ENCODE data around the gene TTC12. TPM values are rescaled to one million over a fixed set of nuclear protein-coding genes. Genes with fewer than 3 reads are reported as not detected.

The TTC12 gene
- total and polyA plus RNA-seq, 2 of the 13 experiments (the other 11 are each of a cell fraction or from before 2014, with no cell fraction given): 5.4 to 11.6 TPM

DNA sequence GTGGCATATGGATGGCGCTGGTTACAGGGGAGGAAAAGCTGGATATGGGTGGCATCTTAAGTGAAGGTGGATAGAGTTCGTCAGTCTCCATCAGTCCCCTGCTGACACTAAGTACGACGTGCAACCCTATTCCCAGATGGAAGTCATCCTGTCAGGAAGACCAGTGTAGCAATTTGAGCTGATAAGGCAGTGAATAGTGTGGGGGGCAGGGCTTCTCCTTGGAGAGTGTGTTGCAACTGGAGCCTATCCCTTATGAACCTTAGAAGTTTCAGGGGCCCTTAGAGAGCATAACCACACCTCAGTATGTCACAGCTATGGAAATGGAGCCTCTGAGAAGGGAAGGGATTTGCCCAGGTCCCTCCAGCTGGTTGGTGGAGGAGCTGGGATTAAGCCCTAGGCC lies 37.1 kb downstream of the TTC12 start (continued):
- TF ChIP-seq, protein P1, sequence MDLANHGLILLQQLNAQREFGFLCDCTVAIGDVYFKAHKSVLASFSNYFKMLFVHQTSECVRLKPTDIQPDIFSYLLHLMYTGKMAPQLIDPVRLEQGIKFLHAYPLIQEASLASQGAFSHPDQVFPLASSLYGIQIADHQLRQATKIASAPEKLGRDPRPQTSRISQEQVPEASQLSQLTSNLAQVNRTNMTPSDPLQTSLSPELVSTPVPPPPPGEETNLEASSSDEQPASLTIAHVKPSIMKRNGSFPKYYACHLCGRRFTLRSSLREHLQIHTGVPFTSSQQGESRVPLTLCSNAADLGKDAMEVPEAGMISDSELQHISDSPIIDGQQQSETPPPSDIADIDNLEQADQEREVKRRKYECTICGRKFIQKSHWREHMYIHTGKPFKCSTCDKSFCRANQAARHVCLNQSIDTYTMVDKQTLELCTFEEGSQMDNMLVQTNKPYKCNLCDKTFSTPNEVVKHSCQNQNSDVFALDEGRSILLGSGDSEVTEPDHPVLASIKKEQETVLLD (CRISPR knock-in tag; IDR thresholded peaks at IDR 0.05; ENCODE audit: low read depth): no peak
- TF ChIP-seq, protein P2, sequence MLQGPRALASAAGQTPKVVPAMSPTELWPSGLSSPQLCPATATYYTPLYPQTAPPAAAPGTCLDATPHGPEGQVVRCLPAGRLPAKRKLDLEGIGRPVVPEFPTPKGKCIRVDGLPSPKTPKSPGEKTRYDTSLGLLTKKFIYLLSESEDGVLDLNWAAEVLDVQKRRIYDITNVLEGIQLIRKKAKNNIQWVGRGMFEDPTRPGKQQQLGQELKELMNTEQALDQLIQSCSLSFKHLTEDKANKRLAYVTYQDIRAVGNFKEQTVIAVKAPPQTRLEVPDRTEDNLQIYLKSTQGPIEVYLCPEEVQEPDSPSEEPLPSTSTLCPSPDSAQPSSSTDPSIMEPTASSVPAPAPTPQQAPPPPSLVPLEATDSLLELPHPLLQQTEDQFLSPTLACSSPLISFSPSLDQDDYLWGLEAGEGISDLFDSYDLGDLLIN (CRISPR knock-in tag; IDR thresholded peaks at IDR 0.05; ENCODE audit: borderline replicate concordance): no peak
- TF ChIP-seq ZNF282 (IDR thresholded peaks at IDR 0.05; ENCODE audit: partially characterized antibody): no peak
- TF ChIP-seq ZNF788 (CRISPR knock-in tag; IDR thresholded peaks at IDR 0.05; ENCODE audit: borderline replicate concordance): no peak
- TF ChIP-seq GTF2F1 (IDR thresholded peaks at IDR 0.05; ENCODE audit: low read length): no peak
- no peak for TF ChIP-seq ZBTB7A (CRISPR knock-in tag; IDR thresholded peaks at IDR 0.05)

DNA sequence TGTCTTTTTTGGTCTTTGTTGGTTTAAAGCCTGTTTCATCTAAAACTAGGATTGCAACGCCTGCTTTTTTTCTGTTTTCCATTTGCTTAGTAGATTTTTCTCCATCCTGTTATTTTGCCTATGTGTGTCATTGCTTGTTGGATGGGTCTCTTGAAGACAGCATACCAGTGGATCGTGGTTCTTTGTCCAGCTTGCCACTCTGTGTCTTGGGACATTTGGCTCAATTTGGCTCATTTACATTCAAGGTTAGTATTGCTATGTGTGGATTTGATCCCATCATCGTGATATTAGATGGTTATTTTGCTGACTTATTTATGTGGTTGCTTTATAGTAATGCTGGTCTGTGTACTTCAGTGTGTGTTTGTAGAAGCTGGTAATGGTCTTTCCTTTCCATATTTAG lies 41.8 kb downstream of the TTC12 start:
- in situ Hi-C loops (cut with HindIII; ENCODE audit: extremely low pct_ligation_motif_present, low pct_unique_long_range_greater_than_20kb): no loop called here
- no TSS peak for BruUV-seq (replicated peaks)
- CTCF ChIA-PET (ENCODE audit: low intra/inter-chr PET ratio, low total read pairs): no interaction called here

More for the DNA sequence above, 41.8 kb downstream of the TTC12 start:
- no peaks in the 10 kb centered on the region for H3K27me3 ChIP-seq (ENCODE audit: control insufficient read depth in 1 of 2, insufficient read depth in 2 of 2, low read length in 2 of 2)
- POLR2A ChIA-PET: no interaction called here
- H3K27ac ChIP-seq (ENCODE audit: extremely low read length, insufficient read depth, low read length): no peak overlapping the region
- TF ChIP-seq SIN3A (IDR thresholded peaks at IDR 0.05; ENCODE audit: borderline replicate concordance, low read depth, low read length) (no peak), AHR (CRISPR knock-in tag; IDR thresholded peaks at IDR 0.05) (no peak), ZFP41 (CRISPR knock-in tag; IDR thresholded peaks at IDR 0.05; ENCODE audit: borderline replicate concordance) (no peak)
- no peaks in the 10 kb centered on the region for H4K20me1 ChIP-seq (ENCODE audit: insufficient read depth, low read length)
- no peak for FAIRE-seq
- H3K4me2 ChIP-seq (ENCODE audit: low read depth, low read length): no peak overlapping the region
- no peak overlapping the region for H3K4me3 ChIP-seq (replicated peaks in 1 of 3; ENCODE audit: insufficient read depth in 1 of 3, low read depth in 2 of 3, low read length in 3 of 3)
- intact Hi-C loops (cut with micrococcal nuclease; ENCODE audit: unreplicated experiment): no loop called here
- H3K9ac ChIP-seq (ENCODE audit: insufficient read depth, low read depth, low read length): no peak overlapping the region
- no peaks in the 10 kb centered on the region for H3K79me2 ChIP-seq (ENCODE audit: insufficient read depth, low read length)
- no peak overlapping the region for H2AFZ ChIP-seq (ENCODE audit: low read length)
- peaks cover 15% of the 10 kb centered on the region; the same call in 1 of the 2 replicates for H3K9me3 ChIP-seq (ENCODE audit: low read length)
- DNase-seq (ENCODE audit: low spot score): no peak
- 86% methylated on average over 3 of the region's 3 CpGs for WGBS (ENCODE audit: low lambda C conversion rate)
- ATAC-seq: no peak
- H3K36me3 ChIP-seq (replicated peaks in 1 of 2; ENCODE audit: control insufficient read depth in 1 of 2, insufficient read depth in 2 of 2, low read length in 2 of 2): peaks cover 6 to 7% of the 10 kb centered on the region in 2 experiments; a peak in 2 of 5 replicates
- H3K4me1 ChIP-seq (ENCODE audit: insufficient read depth, low read length): no peaks in the 10 kb centered on the region

Data from HepG2 (cell line).